GM21576 (cell line): ENCODE data around the gene LPCAT2.
"Not testable (repeated sequence)": the region's sequence is repeated elsewhere in the genome, so short reads cannot be mapped to it uniquely, and the experiment has no call there.

ENCODE experiments used
- ATAC-seq: cut with Tn5 transposase; IDR thresholded peaks from one replicate; pipeline ENCODE4 v1.9.1; 2021; ENCODE audit warnings: mild to moderate bottlenecking, moderate library complexity; ENCODE audit not compliant: unreplicated experiment

The LPCAT2 gene

GRCh38 chr16:55577887-55578286, 69.0 kb downstream of the LPCAT2 start:
- no peak for ATAC-seq

- ATAC-seq = no peak
Observed at GRCh38 chr16:55585631-55586030, 76.8 kb downstream of the LPCAT2 start.

- ATAC-seq = no peak
Observed at GRCh38 chr16:55588799-55589198, 79.9 kb downstream of the LPCAT2 start.

GRCh38 chr16:55592306-55592705, 83.4 kb downstream of the LPCAT2 start:
- ATAC-seq = no peak

GRCh38 chr16:55597928-55598327, 89.1 kb downstream of the LPCAT2 start:
- ATAC-seq = no peak

DNA sequence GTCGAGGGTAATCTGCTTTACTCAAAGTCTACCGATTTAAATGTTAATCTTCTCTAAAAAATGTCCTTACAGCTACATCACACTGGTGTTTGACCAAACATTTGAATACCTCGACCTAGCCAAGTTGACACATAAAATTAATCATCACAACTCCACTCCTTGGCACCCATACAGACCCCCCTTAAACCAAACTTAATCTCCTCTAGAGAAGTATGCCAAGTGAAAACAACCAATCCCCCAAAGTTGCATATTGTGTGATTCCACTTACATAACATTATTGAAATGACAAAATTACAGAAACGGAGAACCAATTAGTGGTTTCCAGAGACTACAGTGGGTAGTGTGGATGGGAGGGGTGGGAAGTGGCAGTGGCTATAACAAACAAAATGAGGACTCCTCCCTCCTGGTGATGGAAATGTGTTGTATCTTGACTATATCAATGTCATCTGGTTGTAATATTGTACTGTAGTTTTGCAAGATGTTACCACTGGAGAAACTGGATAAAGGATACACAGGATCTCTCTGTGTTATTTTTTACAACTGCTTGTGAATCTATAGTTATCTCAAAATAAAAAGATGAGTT, 97.0 kb downstream of the LPCAT2 start:
- ATAC-seq = no peak

GRCh38 chr16:55613613-55614335, 104.9 kb downstream of the LPCAT2 start:
- ATAC-seq = no peak

- ATAC-seq = no peak
Observed at GRCh38 chr16:55615071-55615470, 106.2 kb downstream of the LPCAT2 start.

GRCh38 chr16:55615670-55616069, 106.8 kb downstream of the LPCAT2 start:
- ATAC-seq = not testable (repeated sequence)

GRCh38 chr16:55621771-55622170, 112.9 kb downstream of the LPCAT2 start:
- no peak for ATAC-seq

DNA sequence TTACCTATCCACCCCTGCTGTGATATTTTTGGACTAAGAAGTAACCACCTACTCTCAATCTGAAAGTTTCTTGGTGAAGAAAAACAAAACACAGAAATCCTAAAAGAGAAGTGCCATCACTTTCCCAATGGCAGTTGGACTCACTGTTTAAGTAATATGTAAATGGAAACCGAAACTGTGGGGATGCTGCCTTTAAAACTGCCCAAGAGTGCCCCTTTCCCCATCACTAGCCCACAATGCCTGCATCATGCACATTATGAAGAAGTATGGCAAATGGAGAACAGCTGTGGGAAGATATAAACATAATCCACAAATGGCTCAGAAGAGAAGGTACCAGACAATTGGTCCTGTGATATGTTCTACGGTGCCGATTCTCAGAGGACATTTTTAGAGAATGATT, 113.4 kb downstream of the LPCAT2 start:
- ATAC-seq = no peak

DNA sequence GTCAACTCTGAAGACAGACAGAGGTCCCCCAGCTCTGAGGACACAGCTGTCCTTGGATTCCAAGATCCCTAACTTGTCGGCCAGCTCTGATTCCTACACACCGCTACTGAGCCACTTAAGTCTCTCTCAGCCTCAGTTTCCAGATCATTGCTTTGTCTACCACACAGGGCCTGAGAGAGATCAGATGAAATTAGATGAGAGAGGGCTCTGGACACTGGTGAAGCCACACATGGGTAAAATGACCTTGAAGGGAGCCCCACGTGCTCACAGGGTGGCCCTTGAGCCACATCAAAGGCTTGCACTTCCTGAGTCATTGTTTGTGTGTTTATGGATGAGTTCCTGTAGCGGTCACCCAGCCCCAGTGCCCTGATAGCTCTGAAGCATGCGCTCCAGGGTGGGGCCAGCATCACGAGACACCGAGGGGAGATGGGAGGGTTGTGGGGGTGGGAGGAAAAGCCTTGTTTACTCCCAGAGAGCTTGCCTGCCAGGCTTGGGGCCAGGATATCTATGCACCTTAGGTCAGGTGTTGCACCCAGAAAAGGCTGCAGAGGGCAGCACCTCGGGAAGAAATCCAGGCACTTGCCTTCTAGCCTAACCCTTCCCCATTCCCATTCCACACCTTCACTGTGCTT, 114.2 kb downstream of the LPCAT2 start:
- ATAC-seq = no peak

GRCh38 chr16:55623640-55624039, 114.8 kb downstream of the LPCAT2 start:
- ATAC-seq = no peak

DNA sequence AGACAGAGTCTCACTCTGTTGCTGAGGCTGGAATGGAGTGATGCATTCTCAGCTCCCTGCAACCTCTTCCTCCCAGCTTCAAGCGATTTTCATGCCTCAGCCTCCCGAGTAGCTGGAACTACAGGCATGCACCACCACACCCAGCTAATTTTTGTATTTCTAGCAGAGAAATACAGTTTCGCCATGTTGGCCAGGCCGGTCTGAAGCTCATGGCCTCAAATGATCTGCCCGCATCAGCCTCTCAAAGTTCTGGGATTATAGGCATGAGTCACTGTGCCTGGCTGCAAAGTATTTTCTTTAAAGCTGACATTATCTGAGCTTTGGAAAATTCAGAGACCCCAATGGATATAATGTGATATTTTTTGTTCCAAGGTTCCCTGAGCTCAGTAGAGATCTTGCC, 115.8 kb downstream of the LPCAT2 start:
- ATAC-seq = no peak

- ATAC-seq = no peak
Observed at GRCh38 chr16:55625843-55626242, 117.0 kb downstream of the LPCAT2 start.

GRCh38 chr16:55628306-55628968, 119.6 kb downstream of the LPCAT2 start:
- ATAC-seq = no peak

DNA sequence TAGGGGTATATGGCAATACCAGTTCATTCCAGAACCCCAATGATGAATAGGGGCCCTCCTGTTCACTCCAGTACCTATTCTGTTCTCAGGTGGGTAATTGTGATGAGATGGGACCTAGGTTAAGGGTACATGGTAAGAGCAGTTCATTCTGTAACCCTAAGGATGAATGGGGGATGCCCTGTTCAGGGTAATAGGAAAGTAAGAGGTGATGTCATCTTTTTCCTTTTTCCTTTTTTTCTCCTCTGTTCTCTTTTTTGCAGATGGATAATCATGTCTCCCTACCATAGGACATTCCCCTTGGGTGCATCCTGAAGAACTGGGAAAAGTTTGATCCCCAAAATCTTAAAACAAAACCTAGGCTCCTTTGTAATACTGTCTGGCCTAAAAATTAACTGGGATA, 121.9 kb downstream of the LPCAT2 start:
- ATAC-seq = no peak

DNA sequence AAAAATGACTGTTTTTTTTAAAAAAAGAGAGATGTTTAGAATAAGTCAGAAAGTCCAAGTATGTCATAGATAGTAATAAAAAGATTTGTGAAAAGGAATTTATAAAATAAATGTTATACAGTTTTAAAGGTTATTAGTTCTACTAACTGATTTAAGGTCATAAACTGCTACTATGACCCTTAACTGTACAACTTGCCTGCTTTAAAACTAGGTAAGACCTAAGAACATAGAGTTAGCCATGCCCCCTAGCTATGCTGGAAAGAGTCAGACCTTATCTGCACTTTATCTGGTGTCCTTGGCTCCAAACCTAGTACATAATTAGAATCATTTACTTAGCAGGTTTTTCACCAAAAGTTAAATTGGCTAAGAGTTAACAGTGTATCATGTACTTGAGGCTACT, 123.4 kb downstream of the LPCAT2 start:
- no peak for ATAC-seq

DNA sequence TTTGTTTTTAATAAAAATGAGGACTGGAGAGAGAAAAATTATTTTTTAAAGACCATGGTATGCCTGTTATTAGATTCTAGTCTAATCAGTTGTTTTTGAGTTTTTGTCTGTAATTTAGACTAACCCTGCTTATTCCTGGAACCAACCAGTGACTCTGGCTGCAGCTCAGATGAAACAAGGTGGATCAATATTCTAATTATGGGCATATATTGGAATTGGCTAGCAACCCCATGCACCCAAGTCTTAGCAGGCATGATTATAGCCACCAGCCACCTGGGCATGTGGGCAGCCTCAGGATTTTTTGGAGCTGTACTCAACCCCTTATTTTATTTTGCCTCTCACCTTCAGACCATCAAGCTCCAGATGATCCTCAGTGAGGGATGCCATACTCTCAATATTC, 125.3 kb downstream of the LPCAT2 start:
- no peak for ATAC-seq
